Right lobe of liver (tissue), 6 donors: ENCODE measurements around the gene PGBD5. TPM values are rescaled to one million over a fixed set of nuclear protein-coding genes. Genes with fewer than 3 reads are reported as not detected.

Experiments used
- ATAC-seq, 4 donors: fragments of 200-7000 bp; cut with Tn5 transposase; one replicate each; pipeline ENCODE4 v1.9.1; 2020; ENCODE audit warnings: mild to moderate bottlenecking in 4 of 4, moderate library complexity in 4 of 4
- DNase-seq, 3 donors: peaks; one replicate each; pipeline ENCODE4 v3.0.0-alpha.2; 2020
- H3K27ac ChIP-seq, 3 donors: fragments of 200-600 bp; one replicate each; pipeline ENCODE4 v1.8.0; 2022
- H3K27me3 ChIP-seq, 2 donors: fragments of 200-600 bp; one replicate each; pipeline ENCODE4 v1.8.0; 2022
- H3K36me3 ChIP-seq, 4 donors: fragments of 200-600 bp; sonication (generic) in 1 of 4; one replicate each; pipeline versions ENCODE4 v1.5.1 to v1.8.0; 2017 to 2022; ENCODE audit warnings: control low read depth in 1 of 4
- H3K4me1 ChIP-seq, 4 donors: fragments of 200-600 bp; sonication (generic) in 1 of 4; one replicate each; pipeline versions ENCODE4 v1.5.1 to v1.8.0; 2017 to 2022; ENCODE audit warnings: control low read depth in 1 of 4
- H3K4me3 ChIP-seq, 3 donors: fragments of 200-600 bp; one replicate each; pipeline ENCODE4 v1.8.0; 2022
- H3K9me3 ChIP-seq, 4 donors: fragments of 200-600 bp; sonication (generic) in 1 of 4; one replicate each; pipeline versions ENCODE4 v1.5.1 to v1.8.0; 2017 to 2022; ENCODE audit warnings: control low read depth in 1 of 4
- CTCF ChIP-seq, 4 donors: fragments of 200-600 bp in 3 of 4; fragments of 450-650 bp in 1 of 4; IDR thresholded peaks; one replicate each; pipeline versions ENCODE4 v1.5.1 to v1.8.0; 2016 to 2022; ENCODE audit warnings: antibody characterized with exemption in 4 of 4, mild to moderate bottlenecking in 2 of 4
- POLR2A ChIP-seq: fragments of 450-650 bp; IDR thresholded peaks from one replicate; pipeline ENCODE4 v1.6.1; 2017; ENCODE audit warnings: antibody characterized with exemption, mild to moderate bottlenecking
- WGBS: methylation state at CpG from one replicate; pipeline ENCODE4 v1.1.6; 2018; ENCODE audit warnings: low coverage, low lambda C conversion rate; ENCODE audit not compliant: insufficient coverage; ENCODE audit errors: missing lambda C conversion rate; 5-methylcytosine and 5-hydroxymethylcytosine counted together
- intact Hi-C, 2 donors: fragments of 100-400 bp; cut with DNase I; formaldehyde crosslinking; loops; one replicate each; pipeline versions ENCODE4 v1.11.2 to v1.14.1; 2022
- total RNA-seq, 6 experiments: library from RNA; depleted of rRNA in 2 of 6; stranded (reverse); fragments of >200 nt in 2 of 6; fragmentation: NEBNext Ultra II Directional in 3 of 6; extraction: Animal tissue kit (Norgen Biotek cat#: 25700) in 3 of 6; gene quantifications; one replicate each; pipeline versions ENCODE4 v1.1.0 to v1.2.4, GENCODE V29; 2016 to 2023
- donor health status: DM: no; HTN: yes; CAD: no.
- donor health status: DM: no; HTN: no; CAD: no.
- donor health status: DM: no; HTN: no; CAD: no.
- donor health status: DM: no; HTN: yes; CAD: no.
- donor health status: DM: no; HTN: yes; CAD: no.

PGBD5 gene
- total RNA-seq, 6 experiments from 2014 or later: 0.80 to 6.4 (median 2.4) TPM

GRCh38 chr1:230330157-230330556 is 96.0 kb downstream of the PGBD5 start:
- DNase-seq (no peak), ATAC-seq (no peak)
- H3K27me3 ChIP-seq: no peaks in the 10 kb centered on the region
- H3K9me3 ChIP-seq: no peaks in the 10 kb centered on the region
- intact Hi-C loops: no loop called here
- WGBS: 84% methylated on average over 5 of the region's 7 CpGs
- no peak overlapping the region for H3K4me3 ChIP-seq
- H3K4me1 ChIP-seq: peaks cover 0 to 18% (median 4%) of the 10 kb centered on the region in 4 donors
- H3K27ac ChIP-seq: no peak overlapping the region
- TF ChIP-seq POLR2A (no peak), CTCF (IDR thresholded peaks at IDR 0.05) (no peak)
- peaks cover 0 to 1% (median 0%) of the 10 kb centered on the region in 4 donors for H3K36me3 ChIP-seq

GRCh38 chr1:230328342-230329015 is 97.7 kb downstream of the PGBD5 start:
- Histone ChIP-seq H3K27me3 (no peaks in the 10 kb centered on the region), H3K36me3 (peaks cover 0 to 1% (median 0%) of the 10 kb centered on the region in 4 donors), H3K9me3 (no peaks in the 10 kb centered on the region), H3K27ac (no peak overlapping the region), H3K4me1 (peaks cover 0 to 18% (median 4%) of the 10 kb centered on the region in 4 donors), H3K4me3 (no peak overlapping the region)
- WGBS: 91% methylated on average over 7 of the region's 7 CpGs
- no peak for TF ChIP-seq CTCF (IDR thresholded peaks at IDR 0.05)
- TF ChIP-seq POLR2A: no peak
- ATAC-seq (no peak), DNase-seq (no peak)
- intact Hi-C loops: no loop called here

- intact Hi-C loops: no loop called here
- peak overlapping the region in 1 of 3 donors; percentile 74 for H3K27ac ChIP-seq
- H3K9me3 ChIP-seq: no peaks in the 10 kb centered on the region
- peaks cover 0 to 1% (median 0%) of the 10 kb centered on the region in 4 donors for H3K36me3 ChIP-seq
- TF ChIP-seq CTCF (IDR thresholded peaks at IDR 0.05): no peak
- no peak for TF ChIP-seq POLR2A
- WGBS: 73% methylated on average over 2 of the region's 9 CpGs
- no peaks in the 10 kb centered on the region for H3K27me3 ChIP-seq
- peaks cover 0 to 18% (median 4%) of the 10 kb centered on the region in 4 donors for H3K4me1 ChIP-seq
- DNase-seq: no peak
- H3K4me3 ChIP-seq: no peak overlapping the region
- ATAC-seq: no peak
These were observed 98.2 kb downstream of the PGBD5 start for GRCh38 chr1:230327892-230328284.

- peaks cover 0 to 18% (median 4%) of the 10 kb centered on the region in 4 donors for H3K4me1 ChIP-seq
- no peaks in the 10 kb centered on the region for H3K9me3 ChIP-seq
- ATAC-seq (peak; percentile 80 to 93 (median 84)), DNase-seq (peak; percentile 48 to 78 (median 62))
- H3K27me3 ChIP-seq: no peaks in the 10 kb centered on the region
- WGBS: 32% methylated on average over 17 of the region's 31 CpGs
- intact Hi-C loops: no loop called here
- H3K27ac ChIP-seq: peak overlapping the region in 2 of 3 donors; percentile 33 to 74
- TF ChIP-seq CTCF (IDR thresholded peaks at IDR 0.05) (no peak), POLR2A (no peak)
- H3K4me3 ChIP-seq: peak overlapping the region in 2 of 3 donors; percentile 12 to 34
- no peaks in the 10 kb centered on the region for H3K36me3 ChIP-seq
These were observed 98.9 kb downstream of the PGBD5 start for GRCh38 chr1:230326971-230327891.
